Ramos (cell line): Measurements from ENCODE around the gene FAM174C.

ENCODE experiments used
- in situ Hi-C: fragments of 300-500 bp; cut with MboI; formaldehyde crosslinking; loops from one replicate; pipeline ENCODE4 v1.14.3; 2022; ENCODE audit warnings: low sequenced_read_pairs; ENCODE audit not compliant: unreplicated experiment

The FAM174C gene

DNA sequence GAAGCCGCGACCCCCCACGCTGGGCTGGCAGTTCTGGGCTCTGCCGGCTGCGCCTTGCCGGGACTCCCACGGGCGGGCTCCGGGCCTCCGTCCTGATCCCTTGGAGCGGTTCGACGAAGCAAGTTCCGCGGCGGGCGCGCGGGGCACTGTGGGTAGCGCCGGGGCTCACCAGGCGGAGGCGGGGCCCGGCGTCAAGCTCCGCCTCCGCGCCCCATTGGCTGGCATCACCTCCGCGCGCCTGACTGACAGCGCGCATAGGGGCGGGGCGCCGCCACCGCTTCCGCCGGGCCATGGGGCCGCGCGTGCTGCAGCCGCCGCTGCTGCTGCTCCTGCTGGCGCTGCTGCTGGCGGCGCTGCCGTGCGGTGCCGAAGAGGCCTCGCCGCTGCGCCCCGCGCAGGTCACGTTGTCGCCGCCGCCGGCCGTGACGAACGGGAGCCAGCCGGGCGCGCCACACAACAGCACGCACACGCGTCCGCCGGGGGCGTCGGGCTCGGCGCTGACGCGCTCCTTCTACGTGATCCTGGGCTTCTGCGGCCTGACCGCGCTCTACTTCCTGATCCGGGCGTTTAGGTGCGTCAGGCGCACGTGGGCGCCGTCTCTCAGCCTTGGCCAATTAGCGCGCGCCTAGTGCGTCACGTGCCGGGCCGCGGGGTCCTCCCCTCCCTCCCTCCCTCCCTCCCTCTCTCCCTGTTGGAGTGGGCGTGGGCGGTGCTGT is at the start of gene FAM174C:
TSS of gene FAM174C (plus strand) at position 271 of the 716 bp plus-strand sequence. CDS start at position 291, 20 bp downstream.
- in situ Hi-C loops, result no loop called here

GRCh38 chr19:1226227-1226518 is 49.2 kb upstream of the FAM174C start:
- in situ Hi-C loops, result no loop called here

GRCh38 chr19:1226522-1227303 is 48.6 kb upstream of the FAM174C start:
- in situ Hi-C loops, result no loop called here

- in situ Hi-C loops, result no loop called here
Measured at GRCh38 chr19:1227304-1228054, 47.9 kb upstream of the FAM174C start.

- in situ Hi-C loops, result no loop called here
Measured at GRCh38 chr19:1228161-1228957, 47.0 kb upstream of the FAM174C start.

GRCh38 chr19:1229056-1229923 is 46.0 kb upstream of the FAM174C start:
- in situ Hi-C loops, result no loop called here

GRCh38 chr19:1229924-1230782 is 45.2 kb upstream of the FAM174C start:
- in situ Hi-C loops, result no loop called here

DNA sequence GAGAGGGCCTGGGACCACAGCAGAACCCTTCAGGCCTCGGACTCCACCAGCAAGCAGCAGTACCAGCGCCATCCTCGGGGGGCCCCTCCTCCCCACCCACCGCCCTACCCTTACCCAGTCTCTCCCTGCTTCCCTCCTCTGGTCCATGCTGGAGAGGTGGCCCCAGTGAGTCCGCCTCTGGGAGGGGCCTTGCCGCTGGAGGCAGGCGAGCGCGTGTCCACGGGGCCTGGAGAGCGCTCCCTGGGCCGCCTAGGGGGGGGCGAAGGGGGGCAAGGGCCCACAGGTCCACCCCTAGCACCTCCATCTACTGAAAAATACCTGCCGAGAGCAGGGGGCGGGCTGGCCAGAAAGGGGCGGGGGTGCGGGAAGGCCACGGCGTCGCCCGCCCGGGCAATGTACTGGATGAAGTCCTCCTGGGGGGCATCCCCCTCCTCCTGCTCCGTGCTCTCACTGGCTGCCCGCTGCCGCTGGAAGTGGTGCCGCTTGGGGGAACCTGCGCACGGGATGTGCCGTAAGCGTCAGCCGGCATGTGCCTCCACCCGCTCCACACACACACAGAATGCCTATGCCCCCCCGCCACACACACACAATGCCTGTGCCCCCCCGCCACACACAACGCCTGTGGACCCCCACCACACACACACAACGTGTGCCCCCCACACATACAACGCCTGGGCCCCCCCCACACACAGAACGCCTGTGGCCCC is 44.4 kb upstream of the FAM174C start:
- in situ Hi-C loops, result no loop called here

- in situ Hi-C loops, result no loop called here
Measured at GRCh38 chr19:1231729-1232637, 43.3 kb upstream of the FAM174C start.

DNA sequence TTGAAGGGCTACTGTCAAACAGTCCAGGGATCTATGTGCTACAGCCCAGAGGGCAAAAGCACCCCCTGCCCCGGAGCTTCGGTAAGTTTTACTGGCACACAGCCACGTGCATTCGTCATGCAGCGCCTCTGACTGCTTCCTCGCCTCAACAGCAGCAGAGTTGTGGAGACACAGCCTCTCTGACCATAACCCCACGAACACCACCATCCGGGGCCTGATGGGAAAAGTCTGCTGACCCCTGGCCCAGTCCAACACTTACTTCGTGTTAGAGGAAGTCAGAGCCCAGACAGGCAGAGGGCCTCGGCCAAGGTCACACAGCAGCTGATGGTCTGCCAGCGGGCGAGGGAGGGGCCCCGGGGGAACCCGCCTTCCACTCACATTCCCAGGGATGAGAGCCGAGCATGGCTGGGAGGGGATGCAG is 42.7 kb upstream of the FAM174C start:
- in situ Hi-C loops, result no loop called here

- in situ Hi-C loops, result no loop called here
Measured at GRCh38 chr19:1233115-1233667, 42.1 kb upstream of the FAM174C start.

DNA sequence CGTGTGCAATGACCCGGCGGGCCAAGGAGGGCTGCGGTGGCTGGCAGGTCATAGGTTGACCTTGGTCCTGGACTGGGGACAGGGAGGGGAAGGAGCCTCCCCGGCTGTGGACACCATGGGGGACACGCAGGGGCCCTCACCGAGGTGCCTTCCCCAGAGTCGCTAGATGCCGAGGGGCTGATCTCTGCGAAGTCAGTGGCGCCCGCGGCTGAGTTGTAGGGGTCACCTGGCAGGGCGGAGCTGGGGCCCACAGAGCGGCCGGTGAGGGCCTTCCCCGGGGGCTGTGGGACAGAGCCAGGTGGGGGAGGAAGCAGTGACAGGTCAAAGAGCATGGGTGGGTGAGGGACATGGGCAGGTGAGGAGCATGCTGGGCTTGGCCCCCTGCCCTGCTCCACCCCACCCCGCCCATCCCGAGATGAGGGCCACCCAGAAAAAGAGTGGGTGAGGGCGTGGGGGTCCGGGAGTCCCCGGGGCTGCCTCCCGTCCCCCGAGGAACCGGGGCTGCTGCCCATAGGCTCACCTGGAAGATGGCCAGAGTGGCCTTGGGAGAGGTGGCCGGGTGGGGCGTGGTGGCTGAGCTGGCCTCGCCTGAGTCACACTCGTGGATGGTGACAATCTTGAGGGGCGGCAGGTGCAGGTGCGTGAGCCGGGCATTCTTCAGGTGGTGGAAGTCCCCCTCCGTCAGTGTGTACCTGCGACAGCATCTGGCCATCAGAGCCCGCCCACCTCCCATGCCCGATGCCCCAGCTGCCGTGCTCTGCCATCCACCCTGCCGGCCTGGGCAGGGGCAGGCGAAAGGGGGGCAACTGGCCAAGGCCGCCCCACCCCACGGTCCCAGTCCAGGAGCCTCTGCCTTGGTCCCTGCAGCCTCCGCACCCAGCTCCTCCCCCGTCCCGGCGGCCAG is 41.0 kb upstream of the FAM174C start:
- in situ Hi-C loops, result no loop called here

- in situ Hi-C loops, result no loop called here
Measured at GRCh38 chr19:1234955-1235380, 40.4 kb upstream of the FAM174C start.

- in situ Hi-C loops, result no loop called here
Measured at GRCh38 chr19:1235625-1236538, 39.4 kb upstream of the FAM174C start.

GRCh38 chr19:1236576-1236975 is 38.8 kb upstream of the FAM174C start:
- in situ Hi-C loops, result no loop called here
